LNCAP (cell line): ENCODE measurements around the gene CNKSR2.

ENCODE experiments used
- CTCF ChIP-seq: fragments of 450-650 bp; IDR thresholded peaks from 2 replicates; pipeline ENCODE4 v1.5.1; 2017; ENCODE audit warnings: mild to moderate bottlenecking

Gene CNKSR2

DNA sequence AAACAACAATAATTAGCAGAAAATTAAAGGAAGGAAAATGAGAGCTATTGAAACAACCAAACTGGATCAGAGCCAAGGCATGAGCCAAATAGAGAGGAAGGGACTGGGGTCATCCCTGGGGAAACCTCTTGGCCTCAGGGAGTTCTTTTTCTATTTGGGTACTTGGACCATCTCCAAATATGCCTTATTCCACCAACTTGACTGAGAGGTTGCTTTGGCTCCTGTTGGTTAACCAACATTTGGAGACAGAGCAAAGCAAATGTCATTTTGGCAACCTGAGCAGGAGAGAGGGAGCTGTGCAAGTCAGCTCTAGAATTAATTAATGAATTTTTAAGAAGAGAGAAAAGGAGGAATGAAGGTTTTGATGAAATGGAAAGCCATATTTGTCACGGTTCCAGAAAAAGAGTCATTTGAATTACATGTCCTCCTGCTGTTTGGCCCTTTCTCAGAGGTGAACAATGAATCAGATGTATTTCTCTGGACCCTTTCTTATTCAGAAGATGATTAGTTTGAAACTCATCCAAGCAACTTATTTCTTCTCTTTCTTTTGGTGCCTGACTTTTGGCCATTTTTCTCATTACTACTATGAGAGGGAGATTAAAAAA lies 119.1 kb downstream of the CNKSR2 start:
- TF ChIP-seq CTCF, result no peak

GRCh38 chrX:21503593-21503992 lies 129.4 kb downstream of the CNKSR2 start:
- TF ChIP-seq CTCF, result no peak

DNA sequence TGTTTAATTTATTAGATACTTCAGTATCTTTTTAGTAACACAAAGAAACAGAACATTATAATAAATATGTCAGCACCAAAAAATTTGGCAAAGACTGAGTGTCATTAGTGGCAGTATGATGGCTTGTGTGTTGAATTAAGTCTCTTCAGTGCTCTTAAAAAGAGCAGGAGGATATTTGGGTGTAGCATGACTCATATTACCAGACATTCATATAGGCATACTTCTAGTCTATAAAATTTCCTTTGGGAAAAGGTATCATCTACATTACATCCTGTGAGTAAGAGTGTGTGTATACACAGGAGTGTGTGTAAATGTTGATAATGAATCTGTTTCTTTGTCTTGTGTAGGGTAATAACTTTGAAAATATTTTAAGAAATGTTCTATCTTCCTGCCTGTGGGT lies 135.7 kb downstream of the CNKSR2 start:
- no peak for TF ChIP-seq CTCF

- TF ChIP-seq CTCF, result no peak
Measured at GRCh38 chrX:21524008-21524407, 149.8 kb downstream of the CNKSR2 start.

- TF ChIP-seq CTCF, result no peak
Measured at GRCh38 chrX:21528076-21528475, 153.9 kb downstream of the CNKSR2 start.

DNA sequence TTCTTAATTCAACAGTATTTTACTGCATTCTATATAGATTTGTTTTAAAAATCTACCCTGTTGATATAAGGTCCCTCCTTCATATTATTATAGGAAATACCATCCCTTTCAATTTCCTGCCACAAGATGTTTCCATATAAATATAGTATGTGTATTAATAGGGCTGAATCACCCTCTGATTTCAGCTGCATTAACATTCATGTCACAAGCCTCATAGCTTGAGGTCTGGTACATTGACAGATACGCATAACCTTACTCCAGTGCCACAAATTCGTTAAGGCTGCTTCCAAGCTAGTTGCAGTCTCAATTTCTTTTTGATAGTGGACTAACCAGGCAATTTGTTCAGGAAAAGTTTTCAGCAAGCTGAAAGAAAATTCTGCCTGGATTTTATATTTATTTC lies 155.6 kb downstream of the CNKSR2 start:
- no peak for TF ChIP-seq CTCF

GRCh38 chrX:21559417-21559816 lies 185.2 kb downstream of the CNKSR2 start:
- TF ChIP-seq CTCF, result no peak

DNA sequence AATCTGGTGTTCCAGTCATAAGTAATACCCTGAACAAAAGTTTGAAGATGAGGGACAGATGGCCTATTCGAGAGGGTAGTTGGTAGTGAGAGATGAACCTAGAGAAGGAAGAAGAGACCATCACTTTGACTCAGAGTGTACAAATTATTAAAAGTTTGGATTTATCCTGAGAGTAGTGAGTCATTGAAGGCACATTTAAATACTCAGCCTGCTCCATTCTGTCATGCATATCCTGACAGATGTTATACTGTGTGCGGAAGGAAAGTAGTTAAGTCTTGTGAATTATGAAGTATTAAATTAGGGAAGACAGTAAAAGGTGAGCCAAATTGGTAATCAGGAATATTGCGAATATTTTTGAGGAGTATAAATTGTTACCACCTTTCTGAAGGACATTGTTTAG lies 190.8 kb downstream of the CNKSR2 start:
- no peak for TF ChIP-seq CTCF
